ENCODE measurements around the gene CASP8. TPM values are rescaled to one million over a fixed set of nuclear protein-coding genes. Genes with fewer than 3 reads are reported as not detected.

The CASP8 gene
- total RNA-seq, 1 donor from 2014 or later = 14.4 TPM

- Mint-ChIP-seq H3K27ac (ENCODE audit: unreplicated experiment) (no peak overlapping the region), H3K9me3 (ENCODE audit: unreplicated experiment) (no peaks in the 10 kb centered on the region), H3K4me3 (ENCODE audit: unreplicated experiment) (no peak overlapping the region), H3K36me3 (ENCODE audit: low read depth, unreplicated experiment) (peaks cover 6% of the 10 kb centered on the region), H3K4me1 (ENCODE audit: low read depth, unreplicated experiment) (peaks cover 4% of the 10 kb centered on the region), H3K27me3 (ENCODE audit: low read depth, unreplicated experiment) (no peaks in the 10 kb centered on the region)
- TF ChIP-seq EZH2 (IDR thresholded peaks at IDR 0.05; ENCODE audit: insufficient read depth, low read length) (no peak), CTCF (IDR thresholded peaks at IDR 0.05; ENCODE audit: insufficient read depth, low read depth, low read length) (no peak)
- Histone ChIP-seq H3K4me3 (ENCODE audit: insufficient read depth, low read depth, low read length) (no peak overlapping the region), H3K4me2 (ENCODE audit: low read length) (no peak overlapping the region), H3K4me1 (ENCODE audit: insufficient read depth, low read length) (no peaks in the 10 kb centered on the region), H4K20me1 (ENCODE audit: insufficient read depth, low read length) (no peaks in the 10 kb centered on the region), H3K27ac (ENCODE audit: low read depth, low read length) (no peak overlapping the region), H3K9ac (ENCODE audit: low read length) (no peak overlapping the region), H3K9me3 (ENCODE audit: insufficient read depth, low read depth, low read length) (no peaks in the 10 kb centered on the region), H3K79me2 (ENCODE audit: insufficient read depth, low read length) (peaks cover 15% of the 10 kb centered on the region), H3K27me3 (ENCODE audit: insufficient read depth, low read length) (no peaks in the 10 kb centered on the region), H3K36me3 (ENCODE audit: insufficient read depth, low read length) (peaks cover 6% of the 10 kb centered on the region), H2AFZ (ENCODE audit: low read depth, low read length) (no peak overlapping the region)
- no peak for FAIRE-seq
- no peak for DNase-seq (ENCODE audit: low read depth)
Measured at GRCh38 chr2:201267278-201268030, 7.1 kb downstream of the CASP8 start.

DNA sequence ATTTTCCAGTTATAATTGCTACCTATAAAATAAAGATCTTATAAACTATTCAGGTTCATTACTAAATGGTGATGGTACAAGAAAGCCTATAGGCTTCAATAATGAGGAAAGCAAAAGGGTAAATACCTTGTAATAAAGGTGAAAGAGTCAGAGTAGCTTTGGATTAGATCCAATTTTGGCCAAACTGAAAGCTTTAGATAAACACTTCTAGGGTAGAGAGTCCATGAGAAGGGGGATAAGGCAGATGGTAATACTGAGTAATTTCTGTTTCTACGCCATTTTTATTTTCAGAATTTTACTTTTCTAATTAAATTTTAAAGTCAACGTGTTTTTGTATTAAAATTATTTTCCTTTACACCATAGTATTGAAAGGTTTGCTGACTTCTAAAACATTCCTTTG lies 9.4 kb downstream of the CASP8 start:
- Mint-ChIP-seq H3K4me3 (ENCODE audit: unreplicated experiment) (no peak overlapping the region), H3K36me3 (ENCODE audit: low read depth, unreplicated experiment) (peaks cover 6% of the 10 kb centered on the region), H3K27me3 (ENCODE audit: low read depth, unreplicated experiment) (no peaks in the 10 kb centered on the region), H3K9me3 (ENCODE audit: unreplicated experiment) (no peaks in the 10 kb centered on the region), H3K4me1 (ENCODE audit: low read depth, unreplicated experiment) (no peaks in the 10 kb centered on the region), H3K27ac (ENCODE audit: unreplicated experiment) (no peak overlapping the region)
- no peak for DNase-seq (ENCODE audit: low read depth)
- H3K9ac ChIP-seq (ENCODE audit: low read length) = no peak overlapping the region
- peaks cover 11% of the 10 kb centered on the region for H3K36me3 ChIP-seq (ENCODE audit: insufficient read depth, low read length)
- H3K4me2 ChIP-seq (ENCODE audit: low read length) = no peak overlapping the region
- no peak overlapping the region for H2AFZ ChIP-seq (ENCODE audit: low read depth, low read length)
- no peak overlapping the region for H3K27ac ChIP-seq (ENCODE audit: low read depth, low read length)
- TF ChIP-seq EZH2 (IDR thresholded peaks at IDR 0.05; ENCODE audit: insufficient read depth, low read length) = no peak
- TF ChIP-seq CTCF (IDR thresholded peaks at IDR 0.05; ENCODE audit: insufficient read depth, low read depth, low read length) = no peak
- H3K79me2 ChIP-seq (ENCODE audit: insufficient read depth, low read length) = peaks cover 6% of the 10 kb centered on the region
- H3K9me3 ChIP-seq (ENCODE audit: insufficient read depth, low read depth, low read length) = no peaks in the 10 kb centered on the region
- no peaks in the 10 kb centered on the region for H3K27me3 ChIP-seq (ENCODE audit: insufficient read depth, low read length)
- no peak overlapping the region for H3K4me3 ChIP-seq (ENCODE audit: insufficient read depth, low read depth, low read length)
- FAIRE-seq = no peak
- no peaks in the 10 kb centered on the region for H4K20me1 ChIP-seq (ENCODE audit: insufficient read depth, low read length)
- H3K4me1 ChIP-seq (ENCODE audit: insufficient read depth, low read length) = no peaks in the 10 kb centered on the region

Data from astrocyte (in vitro differentiated cells and primary cell).